HepG2 (cell line): ENCODE data around the gene MEIOC. TPM values are rescaled to one million over a fixed set of nuclear protein-coding genes. Genes with fewer than 3 reads are reported as not detected.
"Not testable (repeated sequence)": the region's sequence is repeated elsewhere in the genome, so short reads cannot be mapped to it uniquely, and the experiment has no call there.

Experiments
- ATAC-seq: fragments of 200-7000 bp; cut with Tn5 transposase; 3 replicates; pipeline ENCODE4 v1.9.1; 2020; ENCODE audit warnings: mild to moderate bottlenecking, moderate library complexity
- BruUV-seq: library from RNA; stranded (reverse); fragments of 400-500 nt; replicated peaks from 2 replicates; lab custom pipeline; 2021; lab: Mats Ljungman, UMichigan
- CTCF ChIA-PET: fragments of 300-600 bp; formaldehyde crosslinking; extraction: SDS; loops from one replicate; lab custom pipeline; 2021; ENCODE audit warnings: low total read pairs, inconsistent platforms, low intra/inter-chr PET ratio; lab: Yijun Ruan, JAX
- POLR2A ChIA-PET: fragments of 350-600 bp; sonication (Branson Sonifier 250); formaldehyde crosslinking; loops from one replicate; lab custom pipeline; 2020; ENCODE audit warnings: antibody characterized with exemption, inconsistent platforms; lab: Yijun Ruan, JAX
- DNase-seq: peaks from one replicate; pipeline ENCODE4 v3.0.0-alpha.2; 2015; ENCODE audit warnings: low spot score
- FAIRE-seq: peaks from 3 replicates; lab custom pipeline; 2011; peaks lifted over from hg19 to GRCh38; lab: Jason Lieb, UNC
- H2AFZ ChIP-seq: one replicate; pipeline ENCODE4 v1.6.1; 2011; ENCODE audit warnings: low read length, inconsistent platforms
- H3K27ac ChIP-seq: fragments of 300-600 bp; 3 replicates; pipeline ENCODE4 v1.8.0; 2011; ENCODE audit warnings: mixed run types, mild to moderate bottlenecking, mixed read lengths, low read length, inconsistent platforms; ENCODE audit not compliant: insufficient read depth; ENCODE audit errors: extremely low read length
- H3K27me3 ChIP-seq, 2 experiments: fragments of 200-600 bp in 1 of 2; 2 replicates in 1 of 2; 3 replicates in 1 of 2; pipeline versions ENCODE4 v1.6.0 to v1.8.0; 2011; ENCODE audit warnings: low read length in 2 of 2, mild to moderate bottlenecking in 2 of 2, moderate library complexity in 2 of 2, inconsistent platforms in 1 of 2; ENCODE audit not compliant: insufficient read depth in 2 of 2, control insufficient read depth in 1 of 2
- H3K36me3 ChIP-seq, 2 experiments: fragments of 200-600 bp in 1 of 2; replicated peaks in 1 of 2; 2 replicates in 1 of 2; 3 replicates in 1 of 2; pipeline versions ENCODE4 v1.5.1 to v1.8.0; 2011; ENCODE audit warnings: low read length in 2 of 2, inconsistent platforms in 1 of 2; ENCODE audit not compliant: insufficient read depth in 2 of 2, control insufficient read depth in 1 of 2
- H3K4me1 ChIP-seq: 2 replicates; pipeline ENCODE4 v1.5.1; 2012; ENCODE audit warnings: low read length, inconsistent platforms; ENCODE audit not compliant: insufficient read depth
- H3K4me2 ChIP-seq: 2 replicates; pipeline ENCODE4 v1.6.0; 2011; ENCODE audit warnings: low read depth, low read length, inconsistent platforms
- H3K4me3 ChIP-seq, 3 experiments: fragments of 200-600 bp in 1 of 3; sonication (generic), shearing (Covaris generic) in 1 of 3; replicated peaks in 1 of 3; 2 replicates each; pipeline ENCODE4 v1.5.1; 2011 to 2016; ENCODE audit warnings: low read length in 3 of 3, inconsistent platforms in 2 of 3, low read depth in 2 of 3, mild to moderate bottlenecking in 2 of 3, control low read depth in 1 of 3, mixed read lengths in 1 of 3; ENCODE audit not compliant: insufficient read depth in 1 of 3
- H3K79me2 ChIP-seq: one replicate; pipeline ENCODE4 v1.6.1; 2011; ENCODE audit warnings: low read length, inconsistent platforms; ENCODE audit not compliant: insufficient read depth
- H3K9ac ChIP-seq: 2 replicates; pipeline ENCODE4 v1.6.0; 2011; ENCODE audit warnings: mild to moderate bottlenecking, low read depth, low read length, inconsistent platforms; ENCODE audit not compliant: insufficient read depth
- H3K9me3 ChIP-seq: 2 replicates; pipeline ENCODE4 v1.5.1; 2012; ENCODE audit warnings: mild to moderate bottlenecking, low read length
- H4K20me1 ChIP-seq: 2 replicates; pipeline ENCODE4 v1.6.0; 2011; ENCODE audit warnings: inconsistent platforms, mild to moderate bottlenecking, low read length, moderate library complexity; ENCODE audit not compliant: insufficient read depth
- ATF1 ChIP-seq: IDR thresholded peaks from 2 replicates; pipeline ENCODE4 v1.6.1; 2016; ENCODE audit warnings: mild to moderate bottlenecking, control low read depth
- NCOA5 ChIP-seq: sonication (generic); formaldehyde crosslinking; IDR thresholded peaks from 2 replicates; pipeline ENCODE4 v1.4.0; 2020; ENCODE audit warnings: missing genetic modification reagents
- SNAI1 ChIP-seq: sonication (generic); formaldehyde crosslinking; IDR thresholded peaks from 2 replicates; pipeline ENCODE4 v1.5.0; 2020; ENCODE audit warnings: mild to moderate bottlenecking, missing genetic modification reagents, borderline replicate concordance
- XRCC5 ChIP-seq: fragments of 200-400 bp; formaldehyde crosslinking; optimal IDR thresholded peaks from 2 replicates; pipeline ENCODE3; 2017; ENCODE audit warnings: mild to moderate bottlenecking, low read length
- ZKSCAN1 ChIP-seq: fragments of 150-350 bp; IDR thresholded peaks from 2 replicates; pipeline ENCODE4 v1.6.1; 2014; ENCODE audit warnings: low read length
- ZNF83 ChIP-seq: sonication (generic); formaldehyde crosslinking; IDR thresholded peaks from 2 replicates; pipeline ENCODE4 v1.4.0; 2020; ENCODE audit warnings: missing genetic modification reagents, mild to moderate bottlenecking, borderline replicate concordance
- ZNF839 ChIP-seq: sonication (generic); formaldehyde crosslinking; IDR thresholded peaks from 2 replicates; pipeline ENCODE4 v1.4.0; 2020; ENCODE audit warnings: missing genetic modification reagents, mild to moderate bottlenecking, borderline replicate concordance
- ZSCAN21 ChIP-seq: sonication (generic); formaldehyde crosslinking; IDR thresholded peaks from 2 replicates; pipeline ENCODE4 v1.8.0; 2022; ENCODE audit warnings: mild to moderate bottlenecking, missing genetic modification reagents, moderate library complexity, borderline replicate concordance
- WGBS: methylation state at CpG from one replicate; pipeline ENCODE4 v1.1.6; 2017; ENCODE audit warnings: low lambda C conversion rate; 5-methylcytosine and 5-hydroxymethylcytosine counted together
- in situ Hi-C: cut with HindIII; loops from 2 replicates; pipeline ENCODE4 v1.10.0; 2017; ENCODE audit warnings: low pct_unique_long_range_greater_than_20kb; ENCODE audit not compliant: extremely low pct_ligation_motif_present
- intact Hi-C: fragments of 100-400 bp; cut with micrococcal nuclease; formaldehyde crosslinking; loops from one replicate; pipeline ENCODE4 v1.10.0; 2022; ENCODE audit not compliant: unreplicated experiment
- polyA plus RNA-seq, 8 experiments: library from polyadenylated mRNA; depleted of rRNA in 3 of 8; stranded (reverse) in 7 of 8; unstranded in 1 of 8; fragments of >200 nt; fragmentation: Illumina TruSeq in 4 of 8; extraction: Trizol in 4 of 8; gene quantifications; 2 replicates each; pipeline versions ENCODE4 v1.2.1 to v1.2.3, GENCODE V29; 2011 to 2016; ENCODE audit warnings: low read depth in 4 of 8, missing spikeins in 1 of 8, mixed read lengths in 1 of 8; ENCODE audit not compliant: insufficient read depth in 1 of 8
- total RNA-seq, 5 experiments: library from RNA; depleted of rRNA; stranded (reverse); fragments of >200 nt; fragmentation: Illumina TruSeq; extraction: Trizol; gene quantifications; 2 replicates each; pipeline ENCODE4 v1.2.3, GENCODE V29; 2016; ENCODE audit warnings: low read depth in 1 of 5

The MEIOC gene
- total and polyA plus RNA-seq, 2 of the 13 experiments (the other 11 are each of a cell fraction or from before 2014, with no cell fraction given): 0.04 to 0.15 TPM

GRCh38 chr17:44677136-44677535 is 20.9 kb downstream of the MEIOC start:
- H3K4me2 ChIP-seq: no peak overlapping the region
- in situ Hi-C loops: loop anchor here (10.0 kb wide), 1 partner anchor 142 kb away; no protein-coding TSS in a partner anchor
- no peaks in the 10 kb centered on the region for H4K20me1 ChIP-seq
- no peaks in the 10 kb centered on the region for H3K9me3 ChIP-seq
- no peak for TF ChIP-seq ZNF839 (CRISPR knock-in tag)
- no peak for TF ChIP-seq ATF1
- no peak for TF ChIP-seq SNAI1 (CRISPR knock-in tag)
- TF ChIP-seq ZNF83: no peak
- TF ChIP-seq XRCC5: no peak
- TF ChIP-seq NCOA5 (CRISPR knock-in tag): no peak
- TF ChIP-seq ZSCAN21 (CRISPR knock-in tag): no peak
- TF ChIP-seq ZKSCAN1: no peak
- DNase-seq: no peak
- H3K79me2 ChIP-seq: no peaks in the 10 kb centered on the region
- H3K9ac ChIP-seq: no peak overlapping the region
- no peaks in the 10 kb centered on the region for H3K4me1 ChIP-seq
- H2AFZ ChIP-seq: no peak overlapping the region
- no peak for ATAC-seq
- no peak overlapping the region for H3K4me3 ChIP-seq
- no TSS peak for BruUV-seq
- H3K27ac ChIP-seq: no peak overlapping the region
- ChIA-PET CTCF (no interaction called here), POLR2A (interaction anchor here (1.9 kb wide), 1 partner anchor 12 kb away, joined by 5 read pairs; the partner anchor contains the start of gene CCDC43)
- FAIRE-seq: no peak
- peaks cover 9 to 29% of the 10 kb centered on the region in 2 experiments for H3K36me3 ChIP-seq
- intact Hi-C loops: no loop called here
- no peaks in the 10 kb centered on the region for H3K27me3 ChIP-seq
- WGBS: 59% methylated on average over 2 of the region's 2 CpGs

GRCh38 chr17:44683303-44683702 is 27.0 kb downstream of the MEIOC start:
- H3K9me3 ChIP-seq, DNase-seq, H3K4me2 ChIP-seq, intact Hi-C loops, H3K27ac ChIP-seq, H3K9ac ChIP-seq, FAIRE-seq, ATAC-seq, POLR2A ChIA-PET, CTCF ChIA-PET, H3K4me3 ChIP-seq, in situ Hi-C loops, H4K20me1 ChIP-seq, BruUV-seq, H3K27me3 ChIP-seq, H2AFZ ChIP-seq: not testable (repeated sequence)
- Histone ChIP-seq H3K79me2 (peaks cover 27% of the 10 kb centered on the region), H3K4me1 (peaks cover 12% of the 10 kb centered on the region), H3K36me3 (peaks cover 20 to 52% of the 10 kb centered on the region in 2 experiments)
- 94% methylated on average over 4 of the region's 4 CpGs for WGBS
